Loucy (cell line): ENCODE results near the gene NLRP12.

Source experiments
- H2AFZ ChIP-seq: fragments of 200-600 bp; sonication (generic); 2 replicates; pipeline ENCODE4 v1.6.0; 2016; ENCODE audit warnings: antibody characterized with exemption, mild to moderate bottlenecking, low read length, moderate library complexity
- H3F3A ChIP-seq: fragments of 200-600 bp; 2 replicates; pipeline ENCODE4 v1.6.0; 2016; ENCODE audit warnings: antibody characterized with exemption, low read depth, mild to moderate bottlenecking
- H3K27me3 ChIP-seq: fragments of 200-600 bp; sonication (generic); 2 replicates; pipeline ENCODE4 v1.6.1; 2014; ENCODE audit warnings: low read length, mild to moderate bottlenecking; ENCODE audit not compliant: insufficient read depth, poor library complexity, severe bottlenecking
- H3K36me3 ChIP-seq: fragments of 200-600 bp; sonication (generic); 2 replicates; pipeline ENCODE4 v1.6.1; 2016; ENCODE audit warnings: low read length; ENCODE audit not compliant: insufficient read depth
- H3K4me1 ChIP-seq: fragments of 200-600 bp; sonication (generic); 2 replicates; pipeline ENCODE4 v1.5.1; 2014; ENCODE audit warnings: low read length, mild to moderate bottlenecking; ENCODE audit not compliant: insufficient read depth, poor library complexity, severe bottlenecking
- H3K4me2 ChIP-seq: fragments of 200-600 bp; sonication (generic); 2 replicates; pipeline ENCODE4 v1.6.0; 2014; ENCODE audit warnings: antibody characterized with exemption, low read length, low read depth, mild to moderate bottlenecking; ENCODE audit not compliant: poor library complexity, severe bottlenecking
- H3K4me3 ChIP-seq: fragments of 200-600 bp; sonication (generic); 2 replicates; pipeline ENCODE4 v1.5.1; 2014; ENCODE audit warnings: low read length, mild to moderate bottlenecking, mixed read lengths; ENCODE audit not compliant: poor library complexity, severe bottlenecking
- H3K79me2 ChIP-seq: fragments of 200-600 bp; sonication (generic); 2 replicates; pipeline ENCODE4 v1.6.1; 2014; ENCODE audit warnings: low read length; ENCODE audit not compliant: insufficient read depth
- H3K9ac ChIP-seq: fragments of 200-600 bp; sonication (generic); 2 replicates; pipeline ENCODE4 v1.6.0; 2014; ENCODE audit warnings: mild to moderate bottlenecking, low read depth, low read length, moderate library complexity; ENCODE audit not compliant: poor library complexity, severe bottlenecking
- H3K9me2 ChIP-seq: fragments of 200-600 bp; sonication (generic); replicated peaks from 2 replicates; pipeline ENCODE4 v1.6.1; 2016; ENCODE audit warnings: low read depth, low read length, mixed read lengths
- H3K9me3 ChIP-seq: fragments of 200-600 bp; sonication (generic); 2 replicates; pipeline ENCODE4 v1.6.1; 2014; ENCODE audit warnings: mild to moderate bottlenecking, antibody characterized with exemption, low read length, low read depth; ENCODE audit not compliant: insufficient read depth
- H4K20me1 ChIP-seq: fragments of 200-600 bp; sonication (generic); 2 replicates; pipeline ENCODE4 v1.6.0; 2014; ENCODE audit warnings: antibody characterized with exemption, low read length, mild to moderate bottlenecking; ENCODE audit not compliant: insufficient read depth, poor library complexity, severe bottlenecking
- EZH2phosphoT487 ChIP-seq: fragments of 200-600 bp; IDR thresholded peaks from 2 replicates; pipeline ENCODE4 v1.6.1; 2018; ENCODE audit warnings: antibody characterized with exemption, mild to moderate bottlenecking, moderate library complexity, borderline replicate concordance
- TF ChIP-seq, protein P1 (sequence below): fragments of 200-600 bp; sonication (generic); conservative IDR thresholded peaks from 2 replicates; pipeline ENCODE4 v1.5.1; 2014; ENCODE audit warnings: mild to moderate bottlenecking, antibody characterized with exemption, low read length

The NLRP12 gene

DNA sequence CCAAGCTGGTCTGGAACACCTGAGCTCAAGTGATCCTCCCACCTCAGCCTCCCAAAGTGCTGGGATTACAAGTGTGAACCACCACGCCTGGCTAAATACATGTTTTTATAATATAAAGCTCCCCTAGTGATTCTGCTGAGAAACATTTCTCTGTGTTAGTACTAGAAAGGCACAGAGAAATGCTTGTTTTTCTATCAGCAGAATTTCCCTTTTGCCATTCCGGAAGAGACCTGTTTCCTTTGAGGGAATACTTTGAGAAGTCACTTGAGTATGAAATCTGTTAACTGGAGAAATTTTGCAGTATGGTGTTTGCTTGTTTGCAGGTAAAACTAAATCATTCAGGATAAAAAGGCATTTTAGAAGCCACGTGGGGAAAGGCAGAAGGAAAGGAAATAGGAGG is 4.4 kb upstream of the NLRP12 start:
- no peak overlapping the region for H3K9ac ChIP-seq
- H3K4me2 ChIP-seq = no peak overlapping the region
- H3K9me3 ChIP-seq = no peaks in the 10 kb centered on the region
- no peaks in the 10 kb centered on the region for H4K20me1 ChIP-seq
- no peak overlapping the region for H3K4me3 ChIP-seq
- H3K27me3 ChIP-seq = no peaks in the 10 kb centered on the region
- H3K36me3 ChIP-seq = no peaks in the 10 kb centered on the region
- no peaks in the 10 kb centered on the region for H3K9me2 ChIP-seq
- TF ChIP-seq, protein P1, sequence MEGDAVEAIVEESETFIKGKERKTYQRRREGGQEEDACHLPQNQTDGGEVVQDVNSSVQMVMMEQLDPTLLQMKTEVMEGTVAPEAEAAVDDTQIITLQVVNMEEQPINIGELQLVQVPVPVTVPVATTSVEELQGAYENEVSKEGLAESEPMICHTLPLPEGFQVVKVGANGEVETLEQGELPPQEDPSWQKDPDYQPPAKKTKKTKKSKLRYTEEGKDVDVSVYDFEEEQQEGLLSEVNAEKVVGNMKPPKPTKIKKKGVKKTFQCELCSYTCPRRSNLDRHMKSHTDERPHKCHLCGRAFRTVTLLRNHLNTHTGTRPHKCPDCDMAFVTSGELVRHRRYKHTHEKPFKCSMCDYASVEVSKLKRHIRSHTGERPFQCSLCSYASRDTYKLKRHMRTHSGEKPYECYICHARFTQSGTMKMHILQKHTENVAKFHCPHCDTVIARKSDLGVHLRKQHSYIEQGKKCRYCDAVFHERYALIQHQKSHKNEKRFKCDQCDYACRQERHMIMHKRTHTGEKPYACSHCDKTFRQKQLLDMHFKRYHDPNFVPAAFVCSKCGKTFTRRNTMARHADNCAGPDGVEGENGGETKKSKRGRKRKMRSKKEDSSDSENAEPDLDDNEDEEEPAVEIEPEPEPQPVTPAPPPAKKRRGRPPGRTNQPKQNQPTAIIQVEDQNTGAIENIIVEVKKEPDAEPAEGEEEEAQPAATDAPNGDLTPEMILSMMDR = no peak
- TF ChIP-seq EZH2phosphoT487 = no peak
- no peaks in the 10 kb centered on the region for H3K79me2 ChIP-seq
- H3K4me1 ChIP-seq = no peaks in the 10 kb centered on the region
- H2AFZ ChIP-seq = no peak overlapping the region
- H3F3A ChIP-seq = no peaks in the 10 kb centered on the region

GRCh38 chr19:53826876-53827275 is 2.8 kb upstream of the NLRP12 start:
- Histone ChIP-seq H3K9me3 (no peaks in the 10 kb centered on the region), H3K27me3 (no peaks in the 10 kb centered on the region), H3F3A (no peaks in the 10 kb centered on the region), H3K36me3 (no peaks in the 10 kb centered on the region), H2AFZ (no peak overlapping the region), H3K79me2 (no peaks in the 10 kb centered on the region), H3K4me1 (no peaks in the 10 kb centered on the region), H3K4me2 (no peak overlapping the region), H3K4me3 (no peak overlapping the region), H3K9ac (no peak overlapping the region), H3K9me2 (no peaks in the 10 kb centered on the region), H4K20me1 (no peaks in the 10 kb centered on the region)
- no peak for TF ChIP-seq EZH2phosphoT487
- TF ChIP-seq, protein P1 = no peak

DNA sequence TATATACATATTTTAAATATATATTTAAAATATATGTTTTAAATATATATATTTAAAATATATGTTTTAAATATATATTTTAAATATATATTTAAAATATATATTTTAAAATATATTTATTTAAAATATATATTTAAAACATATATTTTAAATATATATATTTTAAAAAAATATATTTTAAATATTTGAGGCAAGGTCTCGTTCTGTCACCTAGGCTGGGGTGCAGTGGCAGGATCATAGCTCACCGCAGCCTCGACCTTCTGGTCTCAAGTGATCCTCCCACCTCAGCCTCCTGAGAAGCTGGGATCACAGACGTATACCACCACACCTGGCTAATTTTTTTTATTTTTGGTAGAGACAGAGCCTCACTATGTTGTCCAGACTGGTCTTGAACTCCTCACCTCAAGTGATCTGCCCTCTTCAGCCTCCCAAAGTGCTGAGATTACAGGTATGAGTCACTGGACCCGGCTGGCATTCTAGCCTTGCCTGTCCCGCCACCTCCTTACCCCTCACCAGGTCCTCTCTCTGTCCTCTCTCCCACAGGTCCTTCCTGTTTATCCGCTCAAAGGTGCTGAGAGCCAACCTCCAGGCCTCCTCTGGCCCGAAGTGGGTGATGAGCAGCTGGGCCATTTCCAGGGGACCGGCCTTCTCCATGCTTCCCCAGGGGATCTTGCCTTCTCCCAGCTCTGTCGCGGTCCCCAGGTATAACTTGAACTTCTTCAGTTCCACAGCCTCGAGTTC is 564 bp downstream of the NLRP12 start:
- H2AFZ ChIP-seq = no peak overlapping the region

More for the DNA sequence above, 564 bp downstream of the NLRP12 start:
- H3K4me3 ChIP-seq = no peak overlapping the region
- TF ChIP-seq, protein P1 = no peak
- no peak for TF ChIP-seq EZH2phosphoT487
- no peaks in the 10 kb centered on the region for H4K20me1 ChIP-seq
- no peaks in the 10 kb centered on the region for H3K27me3 ChIP-seq
- H3K9ac ChIP-seq = no peak overlapping the region
- no peaks in the 10 kb centered on the region for H3K36me3 ChIP-seq
- no peak overlapping the region for H3K4me2 ChIP-seq
- H3K4me1 ChIP-seq = no peaks in the 10 kb centered on the region
- no peaks in the 10 kb centered on the region for H3F3A ChIP-seq
- no peaks in the 10 kb centered on the region for H3K79me2 ChIP-seq
- H3K9me3 ChIP-seq = no peaks in the 10 kb centered on the region
- no peaks in the 10 kb centered on the region for H3K9me2 ChIP-seq
